SH-SY5Y (cell line): ENCODE data around the gene KMT2B.

ENCODE experiments used
- GATA2 ChIP-seq: IDR thresholded peaks from 2 replicates; pipeline ENCODE4 v1.6.1; 2011; ENCODE audit warnings: mild to moderate bottlenecking, low read depth, low read length
- GATA3 ChIP-seq: IDR thresholded peaks from 2 replicates; pipeline ENCODE4 v1.6.1; 2011; ENCODE audit warnings: low read depth, mild to moderate bottlenecking, low read length, moderate library complexity

- TF ChIP-seq GATA3, result no peak
- TF ChIP-seq GATA2, result no peak
Measured at GRCh38 chr19:35722897-35723296, 5.1 kb downstream of the KMT2B start.
